Regular cardiac myocyte (primary cell): Measurements from ENCODE around the gene XAB2. TPM values are rescaled to one million over a fixed set of nuclear protein-coding genes. Genes with fewer than 3 reads are reported as not detected.

Experiments
- total RNA-seq: library from RNA; depleted of rRNA; stranded (reverse); fragments of >200 nt; gene quantifications from 2 replicates; pipeline ENCODE4 v1.2.3, GENCODE V29; 2014

The XAB2 gene
- 14.9 and 30.3 TPM in 2 replicates for total RNA-seq

GRCh38 chr19:7629347-7630054, at the start of gene XAB2, which contains the start of gene PET100:
Gene XAB2, minus strand, starts transcription at chr19:7629545. Its CDS starts 18 bp downstream, at chr19:7629527.
Gene PET100, plus strand, starts transcription at chr19:7629793. Its CDS starts 41 bp downstream, at chr19:7629834.

GRCh38 chr19:7676854-7677253, 47.5 kb upstream of the XAB2 start, which contains the start of gene MCEMP1:
Gene MCEMP1, plus strand, starts transcription at chr19:7677090. Its CDS starts 31 bp downstream, at chr19:7677121.

GRCh38 chr19:7668842-7669241, 39.5 kb upstream of the XAB2 start, which contains the start of gene RETN:
Gene RETN, plus strand, starts transcription at chr19:7669049. Its CDS starts 278 bp downstream, at chr19:7669327.

GRCh38 chr19:7636691-7637373, 7.5 kb upstream of the XAB2 start, which contains the start of gene STXBP2:
Gene STXBP2, plus strand, starts transcription at chr19:7637110. Its CDS starts 40 bp downstream, at chr19:7637150.

GRCh38 chr19:7633698-7634097, 4.4 kb upstream of the XAB2 start, which contains the start of gene PCP2:
Gene PCP2, minus strand, starts transcription at chr19:7633719. Its CDS starts 262 bp downstream, at chr19:7633457.

GRCh38 chr19:7595466-7596133, 33.7 kb downstream of the XAB2 start, which contains the start of gene CAMSAP3:
Gene CAMSAP3, plus strand, starts transcription at chr19:7595863. Its CDS starts 140 bp downstream, at chr19:7596003.

Other genes starting within 250 kb of the XAB2 start
- 1.5 and 6.2 TPM in 2 replicates for gene PEX11G, start 140.5 kb downstream of the XAB2 start, total RNA-seq
- gene ZNF358, start 113.4 kb downstream of the XAB2 start, total RNA-seq = 6.7 and 10.4 TPM in 2 replicates
- gene MCOLN1, start 106.9 kb downstream of the XAB2 start, total RNA-seq = 3.1 and 4.2 TPM in 2 replicates
- gene PNPLA6, start 93.8 kb downstream of the XAB2 start, total RNA-seq = 61.4 and 80.3 TPM in 2 replicates
- gene CAMSAP3, start 33.7 kb downstream of the XAB2 start, total RNA-seq = not detected in 2 replicates
- 9.6 and 14.6 TPM in 2 replicates for gene PET100, start 248 bp upstream of the XAB2 start, total RNA-seq
- not detected in 2 replicates for gene PCP2, start 4.2 kb upstream of the XAB2 start, total RNA-seq
- 32.1 and 51.8 TPM in 2 replicates for gene STXBP2, start 7.6 kb upstream of the XAB2 start, total RNA-seq
- gene RETN, start 39.5 kb upstream of the XAB2 start, total RNA-seq = not detected in 2 replicates
- gene MCEMP1, start 47.5 kb upstream of the XAB2 start, total RNA-seq = not detected in 2 replicates
- gene TRAPPC5, start 51.3 kb upstream of the XAB2 start, total RNA-seq = 42.8 and 84.9 TPM in 2 replicates
- not detected in 2 replicates for gene FCER2, start 72.6 kb upstream of the XAB2 start, total RNA-seq
- gene CLEC4G, start 102.6 kb upstream of the XAB2 start, total RNA-seq = not detected in 2 replicates
- not detected in 2 replicates for gene CD209, start 118.0 kb upstream of the XAB2 start, total RNA-seq
- gene CLEC4M, start 133.7 kb upstream of the XAB2 start, total RNA-seq = 0.19 and 0.28 TPM in 2 replicates
- gene EVI5L, start 200.7 kb upstream of the XAB2 start, total RNA-seq = 17.2 and 17.3 TPM in 2 replicates
- under 0.01 TPM in 1 of 2 replicates, not detected in the other for gene PRR36, start 244.8 kb upstream of the XAB2 start, total RNA-seq